GM19240 (cell line): ENCODE data around the gene MIPOL1.
"Not testable (repeated sequence)": the region's sequence is repeated elsewhere in the genome, so short reads cannot be mapped to it uniquely, and the experiment has no call there.

Experiments used
- DNase-seq: peaks from one replicate; pipeline ENCODE4 v3.0.0; 2011; ENCODE audit warnings: low spot score; ENCODE audit not compliant: insufficient read length

Gene MIPOL1

DNA sequence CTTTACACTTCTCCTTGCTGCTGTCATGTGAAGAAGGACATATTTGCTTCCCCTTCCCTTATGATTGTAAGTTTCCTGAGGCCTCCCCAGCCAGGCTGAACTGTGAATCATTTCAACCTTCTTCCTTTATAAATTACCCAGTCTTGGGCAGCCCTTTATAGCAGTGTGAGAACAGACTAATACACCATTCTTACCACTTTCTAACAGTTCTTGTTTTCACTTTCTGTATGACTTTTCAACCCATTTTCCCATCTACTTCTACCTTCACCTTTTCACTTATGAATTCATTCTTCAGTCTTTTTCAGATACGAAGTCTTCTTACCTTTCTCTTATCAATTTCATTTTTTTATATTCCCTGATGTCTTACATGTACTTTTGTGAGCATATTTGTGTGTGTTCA lies 342.3 kb downstream of the MIPOL1 start:
- no peak for DNase-seq

DNA sequence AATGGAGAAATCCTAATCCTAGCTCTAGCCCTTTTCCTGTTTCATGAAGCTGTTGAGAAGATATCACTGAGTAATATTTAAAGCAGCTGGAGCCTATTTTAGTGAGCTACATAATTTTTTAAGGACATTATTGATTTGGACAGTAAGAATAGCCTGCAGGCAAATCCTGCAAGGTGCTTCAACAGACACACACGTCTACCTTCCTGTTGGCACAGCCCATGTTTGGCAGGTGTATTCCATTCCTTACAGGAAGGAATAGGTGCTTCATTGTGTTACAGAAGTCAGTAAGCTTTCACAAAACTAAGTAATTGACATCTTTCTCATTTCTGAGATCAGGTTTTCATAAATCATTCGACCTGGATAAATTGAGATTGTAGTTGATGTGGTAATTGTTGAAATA lies 346.7 kb downstream of the MIPOL1 start:
- DNase-seq: no peak

DNA sequence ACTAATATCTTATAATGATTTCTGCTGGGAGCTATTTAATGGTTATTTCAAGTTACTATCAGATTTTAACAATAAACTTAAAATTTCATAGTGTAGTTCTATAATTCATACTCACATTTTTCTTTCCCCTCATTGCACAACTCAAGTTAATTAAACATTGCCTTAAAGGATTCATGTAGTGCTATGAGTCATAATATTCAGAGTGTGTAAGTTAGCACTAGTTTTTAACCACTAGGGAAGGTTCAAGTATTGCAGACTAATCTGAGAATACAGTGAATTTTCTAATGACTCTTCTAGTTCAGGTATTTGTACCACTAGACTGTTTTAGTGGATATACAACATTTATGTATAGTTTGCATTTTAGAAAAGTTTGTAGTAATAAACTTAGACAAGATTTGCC lies 347.4 kb downstream of the MIPOL1 start:
- DNase-seq: no peak

DNA sequence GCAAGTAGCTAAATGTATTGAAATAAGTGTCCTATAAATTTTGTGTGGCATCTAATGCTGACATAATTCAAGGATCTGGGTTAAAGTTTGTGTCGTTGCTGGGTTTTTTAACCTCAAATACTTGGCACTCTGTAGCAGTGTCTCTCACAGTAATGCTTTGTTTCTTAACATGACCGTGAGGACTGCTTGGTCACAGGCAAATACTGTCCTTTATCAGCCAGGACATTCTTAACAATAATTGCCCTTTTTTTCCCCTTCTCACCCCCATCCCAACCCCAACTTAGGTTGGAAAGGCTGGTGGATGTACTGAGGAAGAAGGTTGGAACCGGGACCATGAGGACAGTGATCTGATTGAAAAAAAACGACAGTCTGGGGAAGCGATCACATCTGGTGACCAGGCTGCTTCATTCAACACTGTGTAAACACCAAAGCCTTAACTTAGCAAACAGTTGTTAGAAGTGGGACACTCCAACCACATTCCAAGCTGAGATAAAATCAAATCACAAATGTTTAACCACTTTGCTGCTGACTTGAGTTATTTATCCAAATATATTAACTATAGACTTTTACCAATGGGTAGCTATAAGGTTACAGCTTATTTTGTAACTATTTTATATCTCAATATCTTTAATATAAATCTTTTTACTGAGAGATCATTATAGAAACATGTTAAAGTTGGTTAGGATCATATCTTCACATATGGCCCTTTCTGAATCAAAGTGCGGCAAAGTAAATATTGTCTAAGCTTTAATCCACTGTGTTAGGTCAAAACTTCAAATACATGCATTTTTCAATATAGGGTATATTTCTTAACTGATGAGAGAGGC lies 349.1 kb downstream of the MIPOL1 start:
- DNase-seq: no peak

DNA sequence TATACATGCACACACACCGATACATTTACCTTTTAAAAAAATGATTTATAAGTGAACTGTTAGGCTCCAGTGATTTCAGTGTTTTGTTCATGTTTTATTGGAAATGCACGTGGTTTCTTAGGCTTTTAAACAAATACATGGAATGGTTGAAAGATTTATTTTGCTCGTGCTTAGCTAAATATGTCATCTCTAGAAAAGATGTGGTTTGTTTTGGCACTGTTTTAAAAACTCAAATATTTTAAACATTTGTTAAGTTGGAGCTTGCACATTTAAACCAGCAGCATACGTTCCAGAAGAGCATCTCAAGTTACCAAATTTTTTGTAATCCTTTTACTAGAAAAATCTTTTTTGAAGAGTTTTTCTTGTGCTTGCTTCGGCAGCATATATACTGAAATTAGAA lies 352.8 kb downstream of the MIPOL1 start:
- DNase-seq: no peak

DNA sequence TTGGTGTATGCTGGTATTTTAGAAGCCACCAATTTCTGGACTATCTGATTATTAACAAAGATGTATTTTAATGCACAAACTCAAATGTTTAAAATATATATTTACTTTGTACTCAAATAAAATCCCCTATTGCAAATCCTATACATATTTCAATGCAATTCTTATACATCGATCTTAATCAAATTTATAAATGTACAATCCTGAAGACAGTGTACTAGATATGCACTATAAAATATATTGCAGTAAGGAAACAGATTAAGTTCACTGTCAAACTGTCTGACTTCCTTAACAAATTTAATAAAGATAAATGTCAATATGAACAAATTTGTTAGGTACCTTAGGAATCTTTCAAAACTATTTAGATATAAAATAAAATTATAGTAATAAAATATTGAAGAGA lies 353.4 kb downstream of the MIPOL1 start:
- no peak for DNase-seq

DNA sequence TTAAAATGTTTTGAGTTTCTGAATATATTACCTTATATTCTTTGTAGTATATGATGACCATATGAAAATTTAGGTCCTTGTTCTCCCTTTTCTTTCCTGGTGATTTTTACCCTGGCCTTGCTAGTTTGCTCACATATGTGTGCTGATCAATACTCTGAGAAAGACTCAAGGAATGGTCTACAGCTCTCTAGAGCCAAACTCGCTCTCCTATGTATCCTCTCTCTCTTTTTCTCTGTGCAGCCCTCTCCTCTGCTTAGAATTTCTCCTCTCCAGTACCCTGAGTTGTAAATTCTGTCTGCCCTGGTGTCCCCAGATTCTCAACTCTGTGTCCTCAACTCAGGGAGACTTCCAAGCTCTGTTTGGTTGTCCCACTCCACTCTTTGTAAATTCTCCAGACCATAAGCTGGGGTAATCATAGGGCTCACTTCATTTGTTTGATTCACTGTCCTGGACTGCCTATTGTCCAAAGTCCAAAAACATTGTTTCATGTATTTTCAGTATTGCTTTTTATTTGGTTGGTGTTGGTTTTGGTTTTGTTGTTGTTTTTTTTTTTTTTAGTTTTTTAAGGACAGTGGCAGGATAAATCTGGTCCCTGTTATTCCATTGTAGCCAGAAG lies 356.3 kb downstream of the MIPOL1 start:
- no peak for DNase-seq

DNA sequence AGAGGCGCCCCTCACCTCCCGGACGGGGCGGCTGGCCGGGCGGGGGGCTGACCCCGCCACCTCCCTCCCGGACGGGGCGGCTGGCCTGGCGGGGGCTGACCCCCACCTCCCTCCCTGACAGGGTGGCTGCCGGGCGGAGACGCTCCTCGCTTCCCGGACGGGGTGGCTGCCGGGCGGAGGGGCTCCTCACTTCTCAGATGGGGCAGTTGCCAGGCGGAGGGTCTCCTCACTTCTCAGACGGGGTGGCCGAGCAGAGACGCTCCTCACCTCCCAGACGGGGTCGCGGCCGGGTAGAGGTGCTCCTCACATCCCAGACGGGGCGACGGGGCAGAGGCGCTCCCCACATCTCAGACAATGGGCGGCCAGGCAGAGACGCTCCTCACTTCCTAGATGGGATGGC lies 357.9 kb downstream of the MIPOL1 start:
- not testable (repeated sequence) for DNase-seq

DNA sequence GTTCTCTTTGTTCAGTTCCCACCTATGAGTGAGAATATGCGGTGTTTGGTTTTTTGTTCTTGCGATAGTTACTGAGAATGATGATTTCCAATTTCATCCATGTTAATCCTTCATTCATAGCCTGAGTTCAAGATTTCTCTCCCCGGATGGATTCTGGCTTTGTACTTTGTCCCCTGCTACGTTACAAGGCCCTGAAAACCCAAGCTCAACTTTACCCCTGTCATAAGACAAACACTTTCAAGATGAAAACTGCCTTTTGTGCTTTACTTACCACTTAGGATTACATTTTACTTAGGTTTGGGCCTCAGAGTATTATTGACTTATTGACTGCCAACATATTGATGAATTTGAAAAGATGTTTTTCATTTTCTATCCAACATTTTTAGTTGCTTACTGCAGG lies 361.0 kb downstream of the MIPOL1 start:
- DNase-seq: no peak

DNA sequence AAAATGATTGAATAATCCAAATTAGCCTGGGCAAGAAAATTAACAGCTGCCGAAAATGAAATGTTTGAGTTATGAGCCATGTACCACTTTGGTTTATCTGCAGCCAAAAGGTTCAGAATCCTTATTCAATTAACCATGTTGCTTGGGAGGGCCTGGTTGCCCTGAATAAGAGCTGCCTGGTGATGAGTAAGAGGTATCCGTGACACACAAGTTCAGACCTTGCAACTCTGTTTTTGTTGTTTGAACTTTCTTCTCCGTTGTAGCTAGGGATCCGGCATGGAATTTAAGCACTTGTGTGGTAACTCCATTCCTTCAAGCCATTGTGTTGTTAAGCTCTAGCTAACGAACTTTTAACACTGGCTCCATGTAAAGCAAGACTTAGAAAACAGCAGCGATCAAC lies 361.6 kb downstream of the MIPOL1 start:
- DNase-seq: no peak

DNA sequence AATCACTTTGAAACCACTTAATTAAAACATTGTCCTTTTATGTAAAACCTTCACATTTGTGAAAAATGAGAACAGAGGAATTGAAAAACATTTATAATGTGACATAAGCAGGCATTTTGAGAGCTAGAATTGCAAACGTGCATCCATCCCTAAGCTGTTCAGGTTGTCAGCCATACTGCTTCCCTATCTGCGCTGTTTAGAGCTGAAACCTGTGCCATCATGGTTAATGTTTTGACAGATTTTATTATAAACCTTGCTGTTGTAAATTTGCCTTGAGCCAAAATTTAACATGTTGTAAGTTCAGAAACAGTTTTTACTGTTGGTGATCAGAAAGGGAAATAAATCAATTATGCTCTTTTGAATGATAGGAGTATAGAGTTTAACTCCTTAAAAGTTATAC lies 365.5 kb downstream of the MIPOL1 start:
- no peak for DNase-seq

DNA sequence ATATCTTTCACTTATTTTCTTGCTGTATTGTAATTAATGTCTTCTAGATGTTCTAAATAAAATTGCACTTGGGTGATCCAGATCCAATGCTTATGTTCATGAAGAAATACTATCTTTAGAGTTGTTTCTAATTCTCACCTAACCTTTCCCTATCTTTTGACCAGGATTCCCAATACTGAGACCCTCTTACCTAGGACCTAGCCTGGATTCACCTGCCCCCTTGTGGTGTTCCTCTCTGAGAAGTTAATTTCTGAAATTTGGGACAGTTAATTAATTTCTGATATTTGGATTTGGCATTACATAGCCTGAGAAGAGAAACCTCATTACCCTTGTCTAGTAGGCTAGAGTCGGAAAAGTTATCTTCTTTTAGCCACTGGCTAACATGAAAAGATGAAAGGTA lies 367.8 kb downstream of the MIPOL1 start:
- no peak for DNase-seq

DNA sequence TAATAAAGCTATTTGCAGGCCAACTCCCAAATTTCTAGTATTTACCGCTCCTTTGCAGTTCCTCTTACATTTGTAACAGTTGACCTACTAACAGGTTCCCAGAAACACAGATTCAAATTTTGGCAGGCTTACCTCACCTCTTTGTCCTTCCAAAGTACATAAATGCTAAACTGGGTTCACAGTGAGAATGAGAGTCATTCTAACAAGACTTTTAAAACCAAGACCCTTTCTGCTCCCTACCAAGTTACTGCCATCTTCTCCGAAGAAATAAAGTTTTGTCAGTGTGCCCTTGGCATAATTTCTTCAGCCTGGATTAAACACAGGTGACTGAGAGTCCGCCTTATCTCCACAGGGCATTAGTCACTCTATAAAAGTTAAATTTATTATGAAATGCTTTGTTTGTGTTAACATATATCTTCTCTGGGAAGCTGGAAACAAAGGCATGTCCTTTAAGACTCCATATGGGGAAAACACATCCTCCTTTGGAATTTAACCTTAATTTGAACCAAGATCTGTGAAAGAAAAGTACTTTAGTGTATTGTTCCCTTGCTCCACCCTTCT lies 369.2 kb downstream of the MIPOL1 start:
- DNase-seq: no peak

DNA sequence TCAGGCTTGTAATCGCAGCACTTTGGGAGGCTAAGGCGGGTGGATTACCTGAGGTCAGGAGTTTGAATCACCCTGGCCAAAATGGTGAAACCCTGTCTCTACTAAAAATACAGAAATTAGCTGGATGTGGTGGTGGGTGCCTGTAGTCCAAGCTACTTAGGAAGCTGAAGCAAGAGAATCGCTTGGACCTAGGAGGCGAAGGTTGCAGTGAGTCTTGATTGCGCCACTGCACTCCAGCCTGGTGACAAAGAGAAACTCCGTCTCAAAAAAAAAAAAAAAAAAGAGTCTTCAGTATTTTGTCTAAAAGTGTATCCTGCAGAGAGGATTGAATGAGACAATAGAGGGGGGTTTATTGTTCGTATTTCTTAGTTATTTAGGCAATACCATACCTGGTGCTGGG lies 372.0 kb downstream of the MIPOL1 start:
- DNase-seq: no peak

DNA sequence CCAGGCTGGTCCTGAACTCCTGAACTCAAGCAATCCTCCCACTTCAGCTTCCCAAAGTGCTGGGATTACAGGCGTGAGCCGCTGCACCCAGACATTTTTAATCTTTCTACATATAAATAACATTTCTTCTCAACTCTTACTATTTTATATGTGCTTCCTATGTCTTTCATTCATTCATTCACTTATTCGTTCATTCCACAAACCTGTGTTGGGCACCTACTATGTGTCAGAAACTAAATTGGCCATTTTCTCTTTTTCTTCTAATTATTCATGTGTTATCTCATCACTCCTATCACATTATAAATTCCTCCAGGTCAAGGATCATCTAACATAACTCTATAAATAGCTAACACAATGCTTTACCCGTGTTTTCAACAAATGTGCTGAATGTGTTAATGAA lies 373.7 kb downstream of the MIPOL1 start:
- DNase-seq: no peak

DNA sequence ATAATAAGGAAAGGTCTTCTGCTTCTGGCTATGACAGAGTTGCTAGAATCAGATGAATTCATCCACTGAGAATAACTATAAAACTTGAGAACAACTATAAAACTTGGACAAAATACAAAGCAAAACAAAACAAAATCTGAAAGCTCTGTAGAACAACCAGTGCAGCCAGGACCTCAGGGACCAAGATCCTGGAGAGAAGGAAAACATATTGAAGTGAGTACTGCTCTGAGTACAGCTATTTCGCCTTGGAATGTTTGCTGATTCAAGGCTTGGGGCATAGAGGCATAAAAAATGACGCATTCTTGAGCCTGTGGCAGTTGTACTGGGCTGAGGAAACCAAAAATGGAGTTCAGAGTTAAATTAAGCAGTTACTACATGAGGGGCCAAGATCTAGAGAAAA lies 375.6 kb downstream of the MIPOL1 start:
- no peak for DNase-seq

DNA sequence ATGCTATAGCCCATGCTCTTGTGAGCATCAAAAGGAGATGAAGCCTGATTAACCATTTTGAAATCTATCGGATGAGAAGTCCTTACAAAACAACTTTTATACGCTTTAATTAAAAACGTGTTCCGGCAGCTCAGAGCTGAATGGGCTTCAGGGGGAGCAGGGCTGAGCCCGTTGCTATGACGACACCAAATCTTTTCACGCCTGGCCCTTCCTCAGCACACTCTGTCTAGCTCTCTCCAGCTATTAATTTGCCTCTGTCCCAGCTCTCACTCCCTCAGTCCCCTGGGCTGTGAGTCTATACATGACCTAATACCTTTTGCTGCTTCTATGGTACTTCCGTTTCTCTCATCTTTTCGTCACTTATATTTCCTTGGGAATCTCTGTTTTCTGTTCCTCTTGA lies 381.5 kb downstream of the MIPOL1 start:
- DNase-seq: no peak

DNA sequence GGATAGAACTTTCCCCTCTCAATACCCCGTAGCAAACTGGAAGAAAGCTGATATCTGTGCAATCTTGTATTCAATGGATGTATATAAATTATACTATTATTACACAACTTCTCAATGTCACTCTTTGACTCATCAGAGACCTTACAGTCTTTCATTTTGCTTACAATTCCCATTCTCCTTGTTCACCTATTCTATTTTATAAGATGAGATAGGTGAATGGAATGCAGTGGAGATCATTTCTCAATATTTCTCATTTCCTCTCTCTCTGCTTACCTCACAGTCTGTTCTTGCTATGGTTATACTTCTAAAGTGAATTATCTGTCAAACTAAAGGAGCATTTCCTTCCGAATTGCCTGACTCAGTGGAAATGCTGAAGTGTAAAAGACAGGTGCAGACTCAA lies 382.4 kb downstream of the MIPOL1 start:
- no peak for DNase-seq

DNA sequence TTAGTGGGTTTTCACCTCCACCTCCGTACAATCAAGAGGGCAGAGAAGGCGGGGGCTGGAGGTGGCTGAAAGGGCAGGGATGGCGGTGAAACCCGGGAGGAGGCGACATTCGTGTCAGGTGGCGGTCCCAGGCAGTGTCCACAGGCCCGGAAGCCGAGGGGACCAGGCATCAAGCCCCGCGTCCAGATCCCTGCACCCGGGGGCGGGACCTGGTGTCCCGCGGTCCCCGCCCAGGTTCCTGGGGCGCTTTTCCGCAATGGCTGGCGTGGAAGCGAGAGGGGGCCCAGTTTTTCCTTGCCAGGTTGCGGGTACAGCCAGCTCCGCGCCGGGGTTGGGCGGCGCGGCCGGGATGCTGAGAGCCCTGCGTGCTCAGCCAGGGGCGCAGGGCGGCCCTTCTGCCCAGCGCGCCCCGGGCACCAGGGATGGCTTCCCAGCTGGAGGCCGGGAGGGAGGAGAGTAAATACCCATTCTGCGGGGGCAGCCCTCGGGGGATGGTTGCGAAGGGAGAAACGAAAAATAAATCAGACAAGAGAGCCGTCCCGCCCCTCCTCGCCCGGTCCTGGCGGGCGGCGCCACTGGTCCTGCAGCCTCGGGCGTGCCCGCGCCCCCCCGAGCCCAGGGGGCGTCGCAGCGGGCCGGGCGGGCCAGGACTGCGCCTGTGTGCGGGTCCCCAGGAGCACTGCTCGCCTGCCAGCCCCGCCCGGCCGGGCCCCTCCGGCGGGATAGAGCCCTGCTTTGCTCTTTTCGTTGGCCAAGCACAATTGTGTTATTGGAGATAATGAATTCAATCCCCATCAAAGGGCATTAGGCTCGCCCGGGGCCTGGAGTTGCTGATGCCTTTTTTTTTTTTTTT lies 385.8 kb downstream of the MIPOL1 start:
- DNase-seq: no peak

DNA sequence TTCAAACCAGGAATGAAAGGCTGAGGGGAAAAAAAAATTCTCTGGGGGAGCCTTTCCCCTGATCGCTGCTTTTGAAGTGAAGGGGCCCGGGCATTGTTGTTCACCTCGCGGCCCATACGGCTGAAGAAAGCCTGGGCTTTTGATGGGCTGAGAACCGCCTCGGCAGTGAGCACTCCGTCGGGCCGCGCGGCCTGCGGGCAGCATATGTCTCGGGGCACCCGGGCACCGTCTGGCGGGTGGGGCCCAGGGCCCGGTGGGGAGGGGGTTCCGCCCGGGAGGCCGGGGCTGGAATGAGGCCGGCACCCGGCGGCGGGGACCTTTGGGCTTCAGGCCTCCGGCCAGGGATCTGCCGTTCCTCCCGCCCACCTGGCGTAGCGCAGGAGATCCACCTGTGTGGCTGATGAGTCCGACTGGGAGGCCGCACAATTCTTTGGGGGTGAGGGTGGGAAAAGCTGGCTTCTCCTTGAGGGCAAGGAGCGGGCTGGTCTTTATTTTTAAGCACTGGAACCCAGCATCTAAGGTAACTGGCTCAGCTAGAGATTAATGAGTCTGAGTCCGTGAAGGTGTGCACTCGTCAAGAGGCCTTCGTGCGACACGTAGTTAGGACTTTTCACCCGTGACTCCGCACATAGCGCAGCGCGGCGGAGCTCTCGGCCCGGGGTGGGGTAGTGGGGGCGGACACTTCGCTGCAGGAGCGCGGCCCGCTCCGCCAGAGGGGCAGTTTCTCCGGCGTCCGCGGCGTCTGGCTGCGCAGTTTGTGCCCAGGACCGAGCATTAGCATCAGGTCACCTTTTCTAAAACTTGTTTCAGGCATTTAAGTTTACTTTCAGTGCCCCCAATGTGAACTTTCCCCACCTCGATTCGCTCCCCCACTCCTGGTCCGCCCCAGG lies 386.7 kb downstream of the MIPOL1 start:
- DNase-seq: no peak

DNA sequence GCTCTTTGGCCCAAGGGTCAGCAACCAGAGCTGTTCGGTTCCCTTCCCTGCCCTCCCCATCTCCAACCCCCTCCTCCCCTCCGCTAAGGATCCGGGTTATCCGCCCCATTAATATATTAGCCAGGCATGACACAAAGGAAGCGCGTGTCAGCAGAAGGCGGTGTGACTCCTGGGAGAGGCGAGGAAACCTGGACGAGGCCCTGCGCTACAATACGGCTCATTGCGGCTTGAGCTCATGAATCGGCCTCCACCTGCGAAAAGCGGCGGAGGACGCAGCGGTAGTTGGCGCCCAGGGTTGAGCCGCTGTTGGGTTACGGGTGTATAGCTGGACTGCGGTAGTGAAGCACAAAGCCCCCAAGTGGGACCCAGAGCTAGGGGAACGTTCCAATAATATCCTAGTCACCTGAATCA lies 387.4 kb downstream of the MIPOL1 start:
- no peak for DNase-seq
